ENCODE results near the gene HOXB5.

The HOXB5 gene

DNA sequence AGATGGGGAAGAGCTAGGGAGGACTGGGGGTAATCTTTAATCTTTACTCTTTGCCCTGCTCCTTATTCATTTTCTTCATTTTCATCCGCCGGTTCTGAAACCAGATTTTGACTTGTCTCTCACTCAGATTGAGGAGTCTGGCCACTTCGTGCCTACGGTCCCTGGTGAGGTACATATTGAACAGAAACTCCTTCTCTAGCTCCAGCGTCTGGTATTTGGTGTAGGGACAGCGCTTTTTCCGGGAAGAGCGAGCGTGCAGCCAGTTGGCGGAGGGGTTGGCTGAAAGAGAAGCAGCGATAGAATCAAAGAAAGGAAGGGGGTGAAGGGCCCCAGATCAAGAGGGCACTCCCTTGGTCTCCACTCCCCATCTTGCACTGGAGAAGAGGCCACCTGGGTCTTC lies 29.3 kb upstream of the HOXB5 start:
- Histone ChIP-seq H3K4me2 (ENCODE audit: insufficient read depth, low read length) (no peak overlapping the region), H3K9me3 (ENCODE audit: insufficient read depth, low read length, severe bottlenecking) (no peaks in the 10 kb centered on the region), H2AFZ (ENCODE audit: low read depth, low read length) (no peak overlapping the region), H3K4me3 (ENCODE audit: low read depth in 1 of 2, low read length in 2 of 2) (no peak overlapping the region), H4K20me1 (ENCODE audit: insufficient read depth, low read length) (peaks cover 3% of the 10 kb centered on the region; the same call in 1 of the 2 replicates), H3K79me2 (ENCODE audit: insufficient read depth, low read length) (no peaks in the 10 kb centered on the region), H3K36me3 (ENCODE audit: insufficient read depth, low read length) (no peaks in the 10 kb centered on the region), H3K27ac (ENCODE audit: low read length) (no peak overlapping the region), H3K9ac (ENCODE audit: low read depth, low read length) (no peak overlapping the region), H3K4me1 (ENCODE audit: insufficient read depth, low read length) (no peaks in the 10 kb centered on the region), H3K27me3 (ENCODE audit: insufficient read depth, low read length, poor library complexity) (peaks cover 47% of the 10 kb centered on the region)
- no peak for DNase-seq
- TF ChIP-seq EZH2 (IDR thresholded peaks at IDR 0.05; ENCODE audit: borderline replicate concordance, low read depth, low read length, severe bottlenecking) (no peak), CTCF (IDR thresholded peaks at IDR 0.05; ENCODE audit: borderline replicate concordance, extremely low read depth, low read length, poor library complexity, severe bottlenecking) (no peak)
- ATAC-seq (ENCODE audit: insufficient read depth, low read depth) = no peak

- H3K4me2 ChIP-seq (ENCODE audit: insufficient read depth, low read length) = no peak overlapping the region
- no peak for ATAC-seq (ENCODE audit: insufficient read depth, low read depth)
- H2AFZ ChIP-seq (ENCODE audit: low read depth, low read length) = no peak overlapping the region
- H4K20me1 ChIP-seq (ENCODE audit: insufficient read depth, low read length) = peaks cover 4% of the 10 kb centered on the region
- no peaks in the 10 kb centered on the region for H3K9me3 ChIP-seq (ENCODE audit: insufficient read depth, low read length, severe bottlenecking)
- no peak for DNase-seq
- H3K79me2 ChIP-seq (ENCODE audit: insufficient read depth, low read length) = no peaks in the 10 kb centered on the region
- TF ChIP-seq EZH2 (IDR thresholded peaks at IDR 0.05; ENCODE audit: borderline replicate concordance, low read depth, low read length, severe bottlenecking) (no peak), CTCF (IDR thresholded peaks at IDR 0.05; ENCODE audit: borderline replicate concordance, extremely low read depth, low read length, poor library complexity, severe bottlenecking) (no peak)
- H3K4me3 ChIP-seq (ENCODE audit: low read depth in 1 of 2, low read length in 2 of 2) = no peak overlapping the region
- H3K27me3 ChIP-seq (ENCODE audit: insufficient read depth, low read length, poor library complexity) = peaks cover 48% of the 10 kb centered on the region
- no peaks in the 10 kb centered on the region for H3K36me3 ChIP-seq (ENCODE audit: insufficient read depth, low read length)
- H3K9ac ChIP-seq (ENCODE audit: low read depth, low read length) = no peak overlapping the region
- H3K27ac ChIP-seq (ENCODE audit: low read length) = no peak overlapping the region
- H3K4me1 ChIP-seq (ENCODE audit: insufficient read depth, low read length) = no peaks in the 10 kb centered on the region
These were observed 28.1 kb upstream of the HOXB5 start for GRCh38 chr17:48621410-48622392.

DNA sequence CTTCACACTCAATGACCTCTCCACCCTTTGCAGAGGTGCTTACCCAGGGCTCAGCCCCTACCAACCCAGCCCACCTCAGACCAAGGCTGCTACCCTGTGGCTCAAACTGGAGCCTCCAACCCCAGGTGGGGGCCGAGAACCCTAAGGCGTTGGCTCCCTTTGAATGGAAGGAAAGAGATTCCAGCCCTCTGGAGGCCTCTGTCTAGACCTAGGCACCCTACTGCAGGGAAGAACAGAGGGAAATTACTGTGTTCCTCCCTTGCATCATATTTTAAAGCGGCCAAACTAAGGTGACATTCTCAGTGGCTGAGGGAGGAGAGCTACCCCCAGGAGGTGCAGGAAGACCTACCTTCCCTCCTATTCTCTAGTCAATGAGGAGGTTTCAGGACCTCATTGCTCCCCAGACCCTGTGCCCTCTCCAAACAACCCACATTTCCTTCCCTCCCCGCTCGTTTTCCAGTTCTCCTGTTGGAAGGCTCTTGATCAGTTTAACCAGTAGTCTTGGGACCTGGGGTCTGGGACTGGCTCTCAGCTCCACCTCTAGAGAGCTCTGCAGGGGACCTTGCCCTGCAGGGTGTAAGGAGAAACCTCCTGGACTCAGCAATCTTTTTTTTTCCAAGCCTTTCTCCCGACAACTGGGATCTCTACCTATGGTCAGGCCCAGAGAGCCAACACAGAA lies 27.0 kb upstream of the HOXB5 start:
- H3K27me3 ChIP-seq (ENCODE audit: insufficient read depth, low read length, poor library complexity) = peaks cover 52% of the 10 kb centered on the region
- H3K4me2 ChIP-seq (ENCODE audit: insufficient read depth, low read length) = no peak overlapping the region

More for the DNA sequence above, 27.0 kb upstream of the HOXB5 start:
- Histone ChIP-seq H3K36me3 (ENCODE audit: insufficient read depth, low read length) (no peaks in the 10 kb centered on the region), H3K79me2 (ENCODE audit: insufficient read depth, low read length) (no peaks in the 10 kb centered on the region), H3K27ac (ENCODE audit: low read length) (no peak overlapping the region), H2AFZ (ENCODE audit: low read depth, low read length) (no peak overlapping the region), H4K20me1 (ENCODE audit: insufficient read depth, low read length) (peaks cover 6% of the 10 kb centered on the region), H3K9ac (ENCODE audit: low read depth, low read length) (no peak overlapping the region), H3K4me3 (ENCODE audit: low read depth in 1 of 2, low read length in 2 of 2) (no peak overlapping the region), H3K9me3 (ENCODE audit: insufficient read depth, low read length, severe bottlenecking) (no peaks in the 10 kb centered on the region), H3K4me1 (ENCODE audit: insufficient read depth, low read length) (no peaks in the 10 kb centered on the region)
- TF ChIP-seq CTCF (IDR thresholded peaks at IDR 0.05; ENCODE audit: borderline replicate concordance, extremely low read depth, low read length, poor library complexity, severe bottlenecking) (no peak), EZH2 (IDR thresholded peaks at IDR 0.05; ENCODE audit: borderline replicate concordance, low read depth, low read length, severe bottlenecking) (no peak)
- ATAC-seq (ENCODE audit: insufficient read depth, low read depth) (no peak), DNase-seq (no peak)

Data from DND-41 (cell line).